ENCODE results near the gene RAD9A.
A peak's percentile ranks its signal among the peaks of the same experiment; 100 is the strongest.
"Not testable (repeated sequence)": the region's sequence is repeated elsewhere in the genome, so short reads cannot be mapped to it uniquely, and the experiment has no call there.

Gene RAD9A

GRCh38 chr11:67411785-67412152 lies 20.0 kb downstream of the RAD9A start:
- DNase-seq = no peak

GRCh38 chr11:67412495-67413179 lies 20.9 kb downstream of the RAD9A start:
- DNase-seq = no peak

GRCh38 chr11:67413266-67413849 lies 21.6 kb downstream of the RAD9A start:
- DNase-seq = no peak

- DNase-seq = no peak
Observed at GRCh38 chr11:67415501-67416304, 23.9 kb downstream of the RAD9A start, which contains the start of gene CARNS1. TSS of gene CARNS1 (plus strand) at chr11:67415678. CDS start at chr11:67416200, 522 bp downstream.

GRCh38 chr11:67416416-67417335 lies 24.9 kb downstream of the RAD9A start:
- no peak for DNase-seq

GRCh38 chr11:67417425-67417824 lies 25.6 kb downstream of the RAD9A start:
- DNase-seq = no peak

GRCh38 chr11:67418476-67419281 lies 26.9 kb downstream of the RAD9A start:
- DNase-seq = no peak

GRCh38 chr11:67419325-67420049 lies 27.7 kb downstream of the RAD9A start:
- no peak for DNase-seq

GRCh38 chr11:67420147-67420645 lies 28.4 kb downstream of the RAD9A start:
- DNase-seq = no peak

GRCh38 chr11:67420646-67421429 lies 29.1 kb downstream of the RAD9A start:
- peak; percentile 92 for DNase-seq

GRCh38 chr11:67421430-67422031 lies 29.7 kb downstream of the RAD9A start:
- DNase-seq = no peak

GRCh38 chr11:67422891-67423290 lies 31.1 kb downstream of the RAD9A start:
- no peak for DNase-seq

GRCh38 chr11:67423466-67423865 lies 31.7 kb downstream of the RAD9A start:
- DNase-seq = no peak

- DNase-seq = no peak
Observed at GRCh38 chr11:67423891-67424613, 32.3 kb downstream of the RAD9A start.

GRCh38 chr11:67427364-67427859 lies 35.6 kb downstream of the RAD9A start:
- DNase-seq = not testable (repeated sequence)

GRCh38 chr11:67428052-67429001 lies 36.5 kb downstream of the RAD9A start, which contains the start of gene RPS6KB2:
TSS of gene RPS6KB2 (plus strand) at chr11:67428494. CDS start at chr11:67428546, 52 bp downstream.
- peak; percentile 93 to 97 for DNase-seq

GRCh38 chr11:67429038-67429668 lies 37.4 kb downstream of the RAD9A start:
- DNase-seq = no peak

Data from NCI-H187 (cell line).